Measurements from ENCODE around the gene RXRG.

- TF ChIP-seq CTCF (conservative IDR thresholded peaks at IDR 0.05) (no peak), ZFX (IDR thresholded peaks at IDR 0.05) (no peak)
These were observed 69.3 kb downstream of the RXRG start for GRCh38 chr1:165375623-165376022.

All from C4-2B (cell line).